Fibroblast of the conjunctiva (primary cell): Measurements from ENCODE around the gene ZNF594.
"Not testable (repeated sequence)": the region's sequence is repeated elsewhere in the genome, so short reads cannot be mapped to it uniquely, and the experiment has no call there.

Source experiments
- DNase-seq: peaks from one replicate; pipeline ENCODE4 v3.0.0-alpha.2; 2010; ENCODE audit warnings: low read depth

Gene ZNF594

GRCh38 chr17:5201011-5201410, 9.3 kb upstream of the ZNF594 start:
- no peak for DNase-seq

- DNase-seq = no peak
Measured at GRCh38 chr17:5200360-5200759, 8.7 kb upstream of the ZNF594 start.

- DNase-seq = no peak
Measured at GRCh38 chr17:5198472-5198871, 6.8 kb upstream of the ZNF594 start.

GRCh38 chr17:5194346-5194745, 2.7 kb upstream of the ZNF594 start:
- no peak for DNase-seq

- no peak for DNase-seq
Measured at GRCh38 chr17:5184288-5184687, 7.4 kb downstream of the ZNF594 start.

- no peak for DNase-seq
Measured at GRCh38 chr17:5183410-5183793, 8.3 kb downstream of the ZNF594 start.

- no peak for DNase-seq
Measured at GRCh38 chr17:5182597-5183409, 8.9 kb downstream of the ZNF594 start.

GRCh38 chr17:5181509-5182305, 10.0 kb downstream of the ZNF594 start:
- no peak for DNase-seq

- DNase-seq = no peak
Measured at GRCh38 chr17:5179003-5179402, 12.7 kb downstream of the ZNF594 start.

- DNase-seq = not testable (repeated sequence)
Measured at GRCh38 chr17:5175027-5175426, 16.6 kb downstream of the ZNF594 start.

- not testable (repeated sequence) for DNase-seq
Measured at GRCh38 chr17:5165791-5166564, 25.7 kb downstream of the ZNF594 start.

GRCh38 chr17:5164436-5164835, 27.2 kb downstream of the ZNF594 start:
- no peak for DNase-seq

- DNase-seq = not testable (repeated sequence)
Measured at GRCh38 chr17:5161793-5162192, 29.9 kb downstream of the ZNF594 start.

GRCh38 chr17:5160702-5161101, 31.0 kb downstream of the ZNF594 start:
- not testable (repeated sequence) for DNase-seq

- DNase-seq = not testable (repeated sequence)
Measured at GRCh38 chr17:5146122-5146521, 45.5 kb downstream of the ZNF594 start.

- not testable (repeated sequence) for DNase-seq
Measured at GRCh38 chr17:5142877-5143276, 48.8 kb downstream of the ZNF594 start.

GRCh38 chr17:5139458-5139732, 52.3 kb downstream of the ZNF594 start:
- no peak for DNase-seq

- no peak for DNase-seq
Measured at GRCh38 chr17:5138616-5139457, 52.8 kb downstream of the ZNF594 start.

- not testable (repeated sequence) for DNase-seq
Measured at GRCh38 chr17:5138198-5138544, 53.5 kb downstream of the ZNF594 start.

- DNase-seq = not testable (repeated sequence)
Measured at GRCh38 chr17:5137511-5138197, 54.0 kb downstream of the ZNF594 start.
